ENCODE data around the gene SLC4A2. TPM values are rescaled to one million over a fixed set of nuclear protein-coding genes. Genes with fewer than 3 reads are reported as not detected.
A peak's percentile ranks its signal among the peaks of the same experiment; 100 is the strongest.

The SLC4A2 gene
- total and polyA plus RNA-seq, 2 experiments from 2014 or later = 167 to 188 TPM

GRCh38 chr7:151123158-151123821, 63.9 kb downstream of the SLC4A2 start:
- no peaks in the 10 kb centered on the region for H3K36me3 ChIP-seq (replicated peaks; ENCODE audit: insufficient read depth, low read depth)
- peaks cover 36% of the 10 kb centered on the region for H4K20me1 ChIP-seq (ENCODE audit: insufficient read depth, poor library complexity, severe bottlenecking)
- H3K4me3 ChIP-seq = no peak overlapping the region
- WGBS (ENCODE audit: low lambda C conversion rate, missing lambda C conversion rate) = 92% methylated on average over 47 of the region's 50 CpGs
- no peak overlapping the region for H2AFZ ChIP-seq
- no peaks in the 10 kb centered on the region for H3K79me2 ChIP-seq
- H3K27ac ChIP-seq = no peak overlapping the region
- H3K9me2 ChIP-seq (replicated peaks; ENCODE audit: insufficient read depth) = no peaks in the 10 kb centered on the region
- peaks cover 6% of the 10 kb centered on the region for H3K4me1 ChIP-seq (ENCODE audit: insufficient read depth)
- H3K27me3 ChIP-seq = no peaks in the 10 kb centered on the region
- H3K4me2 ChIP-seq = no peak overlapping the region
- no peak for DNase-seq (ENCODE audit: low spot score)
- TF ChIP-seq, protein P1, sequence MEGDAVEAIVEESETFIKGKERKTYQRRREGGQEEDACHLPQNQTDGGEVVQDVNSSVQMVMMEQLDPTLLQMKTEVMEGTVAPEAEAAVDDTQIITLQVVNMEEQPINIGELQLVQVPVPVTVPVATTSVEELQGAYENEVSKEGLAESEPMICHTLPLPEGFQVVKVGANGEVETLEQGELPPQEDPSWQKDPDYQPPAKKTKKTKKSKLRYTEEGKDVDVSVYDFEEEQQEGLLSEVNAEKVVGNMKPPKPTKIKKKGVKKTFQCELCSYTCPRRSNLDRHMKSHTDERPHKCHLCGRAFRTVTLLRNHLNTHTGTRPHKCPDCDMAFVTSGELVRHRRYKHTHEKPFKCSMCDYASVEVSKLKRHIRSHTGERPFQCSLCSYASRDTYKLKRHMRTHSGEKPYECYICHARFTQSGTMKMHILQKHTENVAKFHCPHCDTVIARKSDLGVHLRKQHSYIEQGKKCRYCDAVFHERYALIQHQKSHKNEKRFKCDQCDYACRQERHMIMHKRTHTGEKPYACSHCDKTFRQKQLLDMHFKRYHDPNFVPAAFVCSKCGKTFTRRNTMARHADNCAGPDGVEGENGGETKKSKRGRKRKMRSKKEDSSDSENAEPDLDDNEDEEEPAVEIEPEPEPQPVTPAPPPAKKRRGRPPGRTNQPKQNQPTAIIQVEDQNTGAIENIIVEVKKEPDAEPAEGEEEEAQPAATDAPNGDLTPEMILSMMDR (IDR thresholded peaks at IDR 0.05; ENCODE audit: poor library complexity) = no peak
- TF ChIP-seq EZH2phosphoT487 (IDR thresholded peaks at IDR 0.05; ENCODE audit: low read depth, severe bottlenecking, unreplicated experiment) (no peak), EZH2 (IDR thresholded peaks at IDR 0.05; ENCODE audit: borderline replicate concordance) (no peak)
- no peaks in the 10 kb centered on the region for H3K9me3 ChIP-seq (ENCODE audit: low read depth)

GRCh38 chr7:151123822-151124464, 64.6 kb downstream of the SLC4A2 start:
- Histone ChIP-seq H3K4me2 (no peak overlapping the region), H3K79me2 (no peaks in the 10 kb centered on the region), H3K9me3 (ENCODE audit: low read depth) (no peaks in the 10 kb centered on the region), H3K4me1 (ENCODE audit: insufficient read depth) (peaks cover 6% of the 10 kb centered on the region), H3K9me2 (replicated peaks; ENCODE audit: insufficient read depth) (no peaks in the 10 kb centered on the region), H3K36me3 (replicated peaks; ENCODE audit: insufficient read depth, low read depth) (no peaks in the 10 kb centered on the region), H3K27ac (no peak overlapping the region), H3K27me3 (no peaks in the 10 kb centered on the region), H4K20me1 (ENCODE audit: insufficient read depth, poor library complexity, severe bottlenecking) (peaks cover 35% of the 10 kb centered on the region), H3K4me3 (no peak overlapping the region), H2AFZ (no peak overlapping the region)
- peak; percentile 92 for DNase-seq (ENCODE audit: low spot score)
- TF ChIP-seq, protein P1 (IDR thresholded peaks at IDR 0.05; ENCODE audit: poor library complexity) = peak; percentile 96
- TF ChIP-seq EZH2 (IDR thresholded peaks at IDR 0.05; ENCODE audit: borderline replicate concordance) (no peak), EZH2phosphoT487 (IDR thresholded peaks at IDR 0.05; ENCODE audit: low read depth, severe bottlenecking, unreplicated experiment) (no peak)
- 47% methylated on average over 24 of the region's 24 CpGs for WGBS (ENCODE audit: low lambda C conversion rate, missing lambda C conversion rate)

DNA sequence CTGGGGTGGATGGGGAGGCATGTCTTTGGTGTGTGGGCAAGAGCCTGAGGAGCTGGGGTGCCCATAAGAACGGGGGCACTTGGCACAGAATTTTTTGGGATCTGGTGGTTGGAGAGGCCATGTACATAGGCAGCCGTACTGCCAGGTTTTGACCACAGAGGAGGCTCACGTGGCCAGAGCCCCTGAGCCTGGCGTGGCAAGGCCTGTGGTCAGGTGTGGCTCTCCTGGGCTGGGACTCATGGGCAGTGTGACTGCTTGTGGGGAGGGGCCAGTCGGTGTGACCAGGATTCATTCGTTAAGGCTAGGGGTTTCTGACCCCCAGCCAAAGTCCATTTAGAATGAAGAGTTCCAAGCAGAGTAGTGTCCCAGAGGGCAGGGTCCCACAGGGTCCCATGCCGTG, 65.1 kb downstream of the SLC4A2 start:
- Histone ChIP-seq H3K79me2 (no peaks in the 10 kb centered on the region), H3K27ac (no peak overlapping the region), H3K4me3 (no peak overlapping the region), H3K9me2 (replicated peaks; ENCODE audit: insufficient read depth) (no peaks in the 10 kb centered on the region), H3K27me3 (no peaks in the 10 kb centered on the region), H3K4me1 (ENCODE audit: insufficient read depth) (peaks cover 6% of the 10 kb centered on the region), H3K36me3 (replicated peaks; ENCODE audit: insufficient read depth, low read depth) (no peaks in the 10 kb centered on the region), H3K9me3 (ENCODE audit: low read depth) (no peaks in the 10 kb centered on the region), H2AFZ (no peak overlapping the region), H4K20me1 (ENCODE audit: insufficient read depth, poor library complexity, severe bottlenecking) (peaks cover 33% of the 10 kb centered on the region), H3K4me2 (no peak overlapping the region)
- 96% methylated on average over 7 of the region's 7 CpGs for WGBS (ENCODE audit: low lambda C conversion rate, missing lambda C conversion rate)
- TF ChIP-seq EZH2 (IDR thresholded peaks at IDR 0.05; ENCODE audit: borderline replicate concordance) (no peak), EZH2phosphoT487 (IDR thresholded peaks at IDR 0.05; ENCODE audit: low read depth, severe bottlenecking, unreplicated experiment) (no peak)
- TF ChIP-seq, protein P1 (IDR thresholded peaks at IDR 0.05; ENCODE audit: poor library complexity) = no peak
- DNase-seq (ENCODE audit: low spot score) = no peak

Data from hepatocyte (in vitro differentiated cells).